ENCODE results near the gene LRCH3. TPM values are rescaled to one million over a fixed set of nuclear protein-coding genes. Genes with fewer than 3 reads are reported as not detected.

Gene LRCH3
- total and polyA plus RNA-seq, 3 donors from 2014 or later = 43.4 to 173 (median 80.2) TPM

- Histone ChIP-seq H3K27me3 (no peaks in the 10 kb centered on the region), H3K4me3 (no peak overlapping the region), H3K27ac (no peak overlapping the region), H3K9me3 (no peaks in the 10 kb centered on the region), H3K4me1 (no peaks in the 10 kb centered on the region), H3K36me3 (ENCODE audit: low read depth, missing control alignments) (no peaks in the 10 kb centered on the region)
- no peak for DNase-seq
- TF ChIP-seq POLR2A (IDR thresholded peaks at IDR 0.05) (no peak), CTCF (IDR thresholded peaks at IDR 0.05) (no peak)
- intact Hi-C loops (cut with DNase I; ENCODE audit: low total_unique reads) = no loop called here
Measured at GRCh38 chr3:197761784-197762183, 29.3 kb upstream of the LRCH3 start.

GRCh38 chr3:197775317-197775716 is 15.7 kb upstream of the LRCH3 start:
- intact Hi-C loops (cut with DNase I; ENCODE audit: low total_unique reads) = no loop called here
- H3K4me3 ChIP-seq = no peak overlapping the region

GRCh38 chr3:197782230-197782629 is 8.8 kb upstream of the LRCH3 start:
- no peaks in the 10 kb centered on the region for H3K27me3 ChIP-seq
- no peak for DNase-seq
- H3K4me3 ChIP-seq = no peak overlapping the region
- H3K36me3 ChIP-seq (ENCODE audit: low read depth, missing control alignments) = no peaks in the 10 kb centered on the region
- intact Hi-C loops (cut with DNase I; ENCODE audit: low total_unique reads) = no loop called here
- TF ChIP-seq CTCF (IDR thresholded peaks at IDR 0.05) (no peak), POLR2A (IDR thresholded peaks at IDR 0.05) (no peak)
- no peaks in the 10 kb centered on the region for H3K4me1 ChIP-seq
- WGBS, 2 donors = 85 to 87% methylated on average over 4 of the region's 4 CpGs
- no peak overlapping the region for H3K27ac ChIP-seq
- H3K9me3 ChIP-seq = no peaks in the 10 kb centered on the region

More at GRCh38 chr3:197775317-197775716, 15.7 kb upstream of the LRCH3 start:
- WGBS, 2 donors = 77 to 80% methylated on average over 7 of the region's 7 CpGs
- Histone ChIP-seq H3K27ac (no peak overlapping the region), H3K36me3 (ENCODE audit: low read depth, missing control alignments) (no peaks in the 10 kb centered on the region), H3K4me1 (no peaks in the 10 kb centered on the region), H3K27me3 (no peaks in the 10 kb centered on the region), H3K9me3 (no peaks in the 10 kb centered on the region)
- TF ChIP-seq POLR2A (IDR thresholded peaks at IDR 0.05) (no peak), CTCF (IDR thresholded peaks at IDR 0.05) (no peak)
- no peak for DNase-seq

GRCh38 chr3:197784019-197784585 is 7.0 kb upstream of the LRCH3 start:
- H3K27ac ChIP-seq = no peak overlapping the region
- WGBS, 2 donors = 87 to 89% methylated on average over 7 of the region's 7 CpGs
- H3K36me3 ChIP-seq (ENCODE audit: low read depth, missing control alignments) = no peaks in the 10 kb centered on the region
- no peak for DNase-seq
- H3K4me3 ChIP-seq = no peak overlapping the region
- H3K27me3 ChIP-seq = no peaks in the 10 kb centered on the region
- TF ChIP-seq CTCF (IDR thresholded peaks at IDR 0.05) = no peak
- no peak for TF ChIP-seq POLR2A (IDR thresholded peaks at IDR 0.05)
- H3K4me1 ChIP-seq = no peaks in the 10 kb centered on the region
- intact Hi-C loops (cut with DNase I; ENCODE audit: low total_unique reads) = no loop called here
- no peaks in the 10 kb centered on the region for H3K9me3 ChIP-seq

- 45 to 75% methylated on average over 1 of the region's 1 CpG for WGBS, 2 donors
- DNase-seq = no peak
- Histone ChIP-seq H3K4me3 (no peak overlapping the region), H3K27ac (no peak overlapping the region), H3K9me3 (no peaks in the 10 kb centered on the region), H3K36me3 (ENCODE audit: low read depth, missing control alignments) (no peaks in the 10 kb centered on the region), H3K27me3 (no peaks in the 10 kb centered on the region), H3K4me1 (no peaks in the 10 kb centered on the region)
- intact Hi-C loops (cut with DNase I; ENCODE audit: low total_unique reads) = no loop called here
- TF ChIP-seq POLR2A (IDR thresholded peaks at IDR 0.05) (no peak), CTCF (IDR thresholded peaks at IDR 0.05) (no peak)
Measured at GRCh38 chr3:197787412-197787811, 3.6 kb upstream of the LRCH3 start.

All from testis (tissue), 3 donors.